Measurements from ENCODE around the gene CDKN2B-AS1. TPM values are rescaled to one million over a fixed set of nuclear protein-coding genes. Genes with fewer than 3 reads are reported as not detected.

The CDKN2B-AS1 gene
- total and polyA plus RNA-seq, 2 experiments from 2014 or later = not detected

GRCh38 chr9:22141908-22142307, 147.3 kb downstream of the CDKN2B-AS1 start:
- Histone ChIP-seq H3K4me1 (ENCODE audit: low read depth) (no peaks in the 10 kb centered on the region), H3K27me3 (no peaks in the 10 kb centered on the region), H3K9me3 (ENCODE audit: low read depth) (no peaks in the 10 kb centered on the region), H3K36me3 (no peaks in the 10 kb centered on the region), H3K27ac (no peak overlapping the region), H3K4me3 (no peak overlapping the region)
- peak in 1 of 2 donors; percentile 95 for DNase-seq (ENCODE audit: low read depth in 1 of 2, low spot score in 1 of 2)
- no peak for TF ChIP-seq CTCF (IDR thresholded peaks at IDR 0.05; ENCODE audit: low read depth, low read length)

- H3K4me3 ChIP-seq = no peak overlapping the region
- no peaks in the 10 kb centered on the region for H3K9me3 ChIP-seq (ENCODE audit: low read depth)
- no peak for TF ChIP-seq CTCF (IDR thresholded peaks at IDR 0.05; ENCODE audit: low read depth, low read length)
- no peaks in the 10 kb centered on the region for H3K27me3 ChIP-seq
- no peaks in the 10 kb centered on the region for H3K4me1 ChIP-seq (ENCODE audit: low read depth)
- H3K27ac ChIP-seq = no peak overlapping the region
- peak in 1 of 2 donors; percentile 53 for DNase-seq (ENCODE audit: low read depth in 1 of 2, low spot score in 1 of 2)
- H3K36me3 ChIP-seq = no peaks in the 10 kb centered on the region
Measured at GRCh38 chr9:22142671-22143070, 148.1 kb downstream of the CDKN2B-AS1 start.

GRCh38 chr9:22143799-22144625, 149.4 kb downstream of the CDKN2B-AS1 start:
- no peak for TF ChIP-seq CTCF (IDR thresholded peaks at IDR 0.05; ENCODE audit: low read depth, low read length)
- DNase-seq (ENCODE audit: low read depth in 1 of 2, low spot score in 1 of 2) = no peak
- no peaks in the 10 kb centered on the region for H3K9me3 ChIP-seq (ENCODE audit: low read depth)
- H3K27ac ChIP-seq = no peak overlapping the region
- H3K36me3 ChIP-seq = no peaks in the 10 kb centered on the region
- no peak overlapping the region for H3K4me3 ChIP-seq
- H3K27me3 ChIP-seq = no peaks in the 10 kb centered on the region
- no peaks in the 10 kb centered on the region for H3K4me1 ChIP-seq (ENCODE audit: low read depth)

- Histone ChIP-seq H3K27me3 (no peaks in the 10 kb centered on the region), H3K36me3 (no peaks in the 10 kb centered on the region), H3K4me1 (ENCODE audit: low read depth) (no peaks in the 10 kb centered on the region), H3K9me3 (ENCODE audit: low read depth) (no peaks in the 10 kb centered on the region), H3K4me3 (no peak overlapping the region), H3K27ac (no peak overlapping the region)
- DNase-seq (ENCODE audit: low read depth in 1 of 2, low spot score in 1 of 2) = no peak
- TF ChIP-seq CTCF (IDR thresholded peaks at IDR 0.05; ENCODE audit: low read depth, low read length) = no peak
Measured at GRCh38 chr9:22146604-22147003, 152.0 kb downstream of the CDKN2B-AS1 start.

- no peak for TF ChIP-seq CTCF (IDR thresholded peaks at IDR 0.05; ENCODE audit: low read depth, low read length)
- DNase-seq (ENCODE audit: low read depth in 1 of 2, low spot score in 1 of 2) = peak in 1 of 2 donors; percentile 91
- H3K9me3 ChIP-seq (ENCODE audit: low read depth) = no peaks in the 10 kb centered on the region
- no peaks in the 10 kb centered on the region for H3K27me3 ChIP-seq
- H3K36me3 ChIP-seq = no peaks in the 10 kb centered on the region
- no peak overlapping the region for H3K27ac ChIP-seq
- no peak overlapping the region for H3K4me3 ChIP-seq
- no peaks in the 10 kb centered on the region for H3K4me1 ChIP-seq (ENCODE audit: low read depth)
Measured at GRCh38 chr9:22147813-22148527, 153.4 kb downstream of the CDKN2B-AS1 start.
